Panc1 (cell line): ENCODE data around the gene ALG14. TPM values are rescaled to one million over a fixed set of nuclear protein-coding genes. Genes with fewer than 3 reads are reported as not detected.

Experiments used
- ATAC-seq: fragments of 200-7000 bp; cut with Tn5 transposase; 2 replicates; pipeline ENCODE4 v1.9.1; 2020; ENCODE audit warnings: mild to moderate bottlenecking, moderate library complexity
- BruUV-seq: library from RNA; stranded (reverse); fragments of 400-500 nt; replicated peaks from 2 replicates; lab custom pipeline; 2021; lab: Mats Ljungman, UMichigan
- CTCF ChIA-PET: fragments of 300-600 bp; sonication (Branson Sonifier 250); formaldehyde crosslinking; loops from one replicate; lab custom pipeline; 2022; ENCODE audit warnings: antibody characterized with exemption; lab: Charles Lee
- POLR2A ChIA-PET: fragments of 300-600 bp; sonication (Branson Sonifier 250); formaldehyde crosslinking; loops from one replicate; lab custom pipeline; 2022; ENCODE audit warnings: antibody characterized with exemption; lab: Charles Lee
- DNase-seq: peaks from one replicate; pipeline ENCODE4 v3.0.0-alpha.2; 2010; ENCODE audit warnings: low read depth, low spot score
- H3K27ac ChIP-seq: 2 replicates; pipeline ENCODE4 v1.5.1; 2011; ENCODE audit warnings: mild to moderate bottlenecking, low read length, inconsistent platforms
- H3K27me3 ChIP-seq: fragments of 200-500 bp; sonication (Bioruptor generic); 2 replicates; pipeline ENCODE4 v1.6.0; 2014; ENCODE audit warnings: low read length, inconsistent platforms; ENCODE audit not compliant: control insufficient read depth, insufficient read depth
- H3K36me3 ChIP-seq: fragments of 200-500 bp; sonication (Bioruptor generic); 2 replicates; pipeline ENCODE4 v1.5.1; 2014; ENCODE audit warnings: inconsistent platforms, mild to moderate bottlenecking, low read length, moderate library complexity; ENCODE audit not compliant: control insufficient read depth, insufficient read depth
- H3K4me1 ChIP-seq: 2 replicates; pipeline ENCODE4 v1.5.1; 2011; ENCODE audit warnings: inconsistent platforms, mild to moderate bottlenecking, low read length, moderate library complexity; ENCODE audit not compliant: control insufficient read depth, insufficient read depth
- H3K4me3 ChIP-seq, 2 experiments: 2 replicates each; pipeline ENCODE4 v1.5.1; 2011 to 2012; ENCODE audit warnings: low read depth in 2 of 2, low read length in 2 of 2, mild to moderate bottlenecking in 2 of 2, inconsistent platforms in 1 of 2, moderate library complexity in 1 of 2
- H3K9me3 ChIP-seq: fragments of 200-500 bp; sonication (Bioruptor generic); 2 replicates; pipeline ENCODE4 v1.5.1; 2014; ENCODE audit warnings: low read depth, mild to moderate bottlenecking, inconsistent platforms, low read length, moderate library complexity; ENCODE audit not compliant: control insufficient read depth, insufficient read depth
- POLR2AphosphoS5 ChIP-seq: IDR thresholded peaks from 2 replicates; pipeline ENCODE4 v1.6.1; 2012; ENCODE audit warnings: mild to moderate bottlenecking, low read depth, low read length, moderate library complexity
- REST ChIP-seq, 2 experiments: IDR thresholded peaks; 2 replicates each; pipeline ENCODE4 v1.6.1; 2011 to 2012; ENCODE audit warnings: low read depth in 2 of 2, control low read depth in 1 of 2, low read length in 1 of 2, mild to moderate bottlenecking in 1 of 2, moderate library complexity in 1 of 2; ENCODE audit not compliant: insufficient read depth in 1 of 2
- SIN3A ChIP-seq: IDR thresholded peaks from 2 replicates; pipeline ENCODE4 v1.6.1; 2012; ENCODE audit warnings: low read depth, mild to moderate bottlenecking, low read length, moderate library complexity, borderline replicate concordance; ENCODE audit not compliant: insufficient read depth
- TCF7L2 ChIP-seq: IDR thresholded peaks from 2 replicates; pipeline ENCODE4 v1.6.1; 2011; ENCODE audit warnings: mild to moderate bottlenecking, low read depth, low read length, inconsistent platforms
- in situ Hi-C: cut with HindIII; loops from 2 replicates; pipeline ENCODE4 v1.10.0; 2016; ENCODE audit warnings: low sequenced_read_pairs, low pct_unique_long_range_greater_than_20kb
- intact Hi-C: fragments of 100-400 bp; cut with micrococcal nuclease; formaldehyde crosslinking; loops from one replicate; pipeline ENCODE4 v1.10.0; 2022; ENCODE audit not compliant: unreplicated experiment
- total RNA-seq: library from RNA; stranded (reverse); gene quantifications from one replicate; pipeline ENCODE4 v1.2.1, GENCODE V29; 2021; ENCODE audit not compliant: unreplicated experiment
- TF ChIP-seq, protein P1 (sequence below): fragments of 450-650 bp; IDR thresholded peaks from 2 replicates; pipeline ENCODE4 v1.5.1; 2017; ENCODE audit warnings: mild to moderate bottlenecking

ALG14 gene
- total RNA-seq, 1 experiment from 2014 or later = 4.1 TPM

DNA sequence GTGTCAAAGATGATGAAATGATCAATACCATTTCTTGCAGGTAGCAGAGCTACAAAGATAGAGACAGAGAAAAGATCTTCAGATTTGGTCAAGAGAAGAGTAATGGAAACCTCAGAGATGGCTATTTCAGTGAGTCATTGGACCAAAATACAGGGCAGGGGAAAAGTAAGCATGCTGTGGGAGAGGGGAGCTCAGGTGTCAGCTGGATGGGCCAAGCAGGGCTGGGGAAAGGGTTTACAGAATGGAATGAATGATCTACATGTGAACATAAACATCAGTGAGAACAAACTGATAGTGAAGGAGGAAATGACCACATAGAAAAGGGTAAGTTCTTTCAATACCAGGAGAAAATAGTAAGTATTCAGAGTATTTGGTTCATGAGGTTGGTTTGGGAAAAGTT lies 84.4 kb downstream of the ALG14 start:
- Histone ChIP-seq H3K4me1 (no peaks in the 10 kb centered on the region), H3K27ac (no peak overlapping the region), H3K27me3 (no peaks in the 10 kb centered on the region), H3K36me3 (no peaks in the 10 kb centered on the region), H3K9me3 (no peaks in the 10 kb centered on the region), H3K4me3 (no peak overlapping the region)
- TF ChIP-seq TCF7L2 = no peak
- TF ChIP-seq, protein P1, sequence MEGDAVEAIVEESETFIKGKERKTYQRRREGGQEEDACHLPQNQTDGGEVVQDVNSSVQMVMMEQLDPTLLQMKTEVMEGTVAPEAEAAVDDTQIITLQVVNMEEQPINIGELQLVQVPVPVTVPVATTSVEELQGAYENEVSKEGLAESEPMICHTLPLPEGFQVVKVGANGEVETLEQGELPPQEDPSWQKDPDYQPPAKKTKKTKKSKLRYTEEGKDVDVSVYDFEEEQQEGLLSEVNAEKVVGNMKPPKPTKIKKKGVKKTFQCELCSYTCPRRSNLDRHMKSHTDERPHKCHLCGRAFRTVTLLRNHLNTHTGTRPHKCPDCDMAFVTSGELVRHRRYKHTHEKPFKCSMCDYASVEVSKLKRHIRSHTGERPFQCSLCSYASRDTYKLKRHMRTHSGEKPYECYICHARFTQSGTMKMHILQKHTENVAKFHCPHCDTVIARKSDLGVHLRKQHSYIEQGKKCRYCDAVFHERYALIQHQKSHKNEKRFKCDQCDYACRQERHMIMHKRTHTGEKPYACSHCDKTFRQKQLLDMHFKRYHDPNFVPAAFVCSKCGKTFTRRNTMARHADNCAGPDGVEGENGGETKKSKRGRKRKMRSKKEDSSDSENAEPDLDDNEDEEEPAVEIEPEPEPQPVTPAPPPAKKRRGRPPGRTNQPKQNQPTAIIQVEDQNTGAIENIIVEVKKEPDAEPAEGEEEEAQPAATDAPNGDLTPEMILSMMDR = no peak
- BruUV-seq = no TSS peak
- ChIA-PET CTCF (no interaction called here), POLR2A (no interaction called here)
- intact Hi-C loops = no loop called here
- in situ Hi-C loops = no loop called here
- ATAC-seq (no peak), DNase-seq (no peak)

DNA sequence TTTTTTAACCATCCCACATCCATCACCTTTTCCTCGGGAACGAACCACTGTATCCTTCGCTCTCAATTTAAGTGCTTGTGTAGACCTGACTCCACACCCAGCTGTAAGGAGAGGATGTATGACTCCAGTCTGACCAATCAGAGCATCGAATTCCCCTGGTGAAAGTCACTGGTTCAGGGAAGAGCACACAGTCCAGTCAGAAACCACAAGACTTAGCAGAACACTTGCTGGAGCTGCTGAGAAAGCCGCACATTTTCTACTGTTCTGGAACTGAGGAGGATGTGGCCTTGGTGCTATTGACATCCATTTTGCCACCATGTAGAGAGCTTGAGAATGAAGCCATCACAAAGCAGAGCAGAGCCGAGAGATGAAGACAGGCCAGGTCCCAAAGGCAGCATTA lies 86.0 kb downstream of the ALG14 start:
- Histone ChIP-seq H3K27me3 (no peaks in the 10 kb centered on the region), H3K27ac (no peak overlapping the region), H3K4me1 (no peaks in the 10 kb centered on the region), H3K9me3 (no peaks in the 10 kb centered on the region), H3K36me3 (no peaks in the 10 kb centered on the region), H3K4me3 (no peak overlapping the region)
- intact Hi-C loops (no loop called here), in situ Hi-C loops (no loop called here)
- ATAC-seq (no peak), DNase-seq (no peak)
- POLR2A ChIA-PET = no interaction called here
- TF ChIP-seq REST (IDR thresholded peaks at IDR 0.05; ENCODE audit: insufficient read depth in 1 of 2, low read depth in 2 of 2, low read length in 1 of 2) (no peak), POLR2AphosphoS5 (no peak), SIN3A (no peak), TCF7L2 (no peak)
- TF ChIP-seq, protein P1 = no peak
- BruUV-seq = no TSS peak
- CTCF ChIA-PET = no interaction called here
